GM12878 (cell line): ENCODE data around the gene PPT1. TPM values are rescaled to one million over a fixed set of nuclear protein-coding genes. Genes with fewer than 3 reads are reported as not detected.

Source experiments
- ATAC-seq: fragments of 200-7000 bp; cut with Tn5 transposase; 3 replicates; pipeline ENCODE4 v1.9.1; 2020; ENCODE audit warnings: mild to moderate bottlenecking, moderate library complexity
- BruUV-seq: library from RNA; stranded (reverse); fragments of 400-500 nt; replicated peaks from 2 replicates; lab custom pipeline; 2021; lab: Mats Ljungman, UMichigan
- CTCF ChIA-PET: fragments of 300-600 bp; sonication (Branson Sonifier 250); formaldehyde crosslinking; extraction: SDS; loops from one replicate; lab custom pipeline; 2021; ENCODE audit warnings: inconsistent platforms; lab: Yijun Ruan, JAX
- POLR2A ChIA-PET: fragments of 350-600 bp; formaldehyde crosslinking; extraction: SDS; loops from one replicate; lab custom pipeline; 2021; ENCODE audit warnings: inconsistent platforms; lab: Charles Lee
- RAD21 ChIA-PET: fragments of 300-600 bp; sonication (Branson Sonifier 250); formaldehyde crosslinking; loops from one replicate; lab custom pipeline; 2023; ENCODE audit warnings: antibody characterized with exemption; ENCODE audit not compliant: unreplicated experiment; lab: Charles Lee
- SMC1A ChIA-PET: fragments of 300-600 bp; sonication (Branson Sonifier 250); formaldehyde crosslinking; loops from one replicate; lab custom pipeline; 2023; ENCODE audit not compliant: unreplicated experiment, uncharacterized antibody; lab: Charles Lee
- DNase-seq: peaks from one replicate; pipeline ENCODE4 v3.0.0-alpha.2; 2011; ENCODE audit warnings: low read depth, low spot score
- FAIRE-seq: peaks from 3 replicates; lab custom pipeline; 2011; peaks lifted over from hg19 to GRCh38; lab: Jason Lieb, UNC
- H2AFZ ChIP-seq: 2 replicates; pipeline ENCODE4 v1.6.0; 2011; ENCODE audit warnings: low read depth, low read length, control low read depth; ENCODE audit not compliant: control insufficient read depth
- H3K27ac ChIP-seq: 2 replicates; pipeline ENCODE4 v1.5.1; 2011; ENCODE audit warnings: control low read depth; ENCODE audit not compliant: control insufficient read depth, insufficient read depth
- H3K27me3 ChIP-seq, 2 experiments: replicated peaks in 1 of 2; 2 replicates each; pipeline versions ENCODE4 v1.6.0 to v1.6.1; 2011; ENCODE audit warnings: low read length in 1 of 2; ENCODE audit not compliant: control insufficient read depth in 2 of 2, insufficient read depth in 2 of 2
- H3K36me3 ChIP-seq, 2 experiments: 2 replicates each; pipeline ENCODE4 v1.5.1; 2011; ENCODE audit warnings: low read length in 1 of 2; ENCODE audit not compliant: control insufficient read depth in 2 of 2, insufficient read depth in 2 of 2
- H3K4me1 ChIP-seq: 2 replicates; pipeline ENCODE4 v1.6.1; 2011; ENCODE audit warnings: mild to moderate bottlenecking, low read length, moderate library complexity, mixed read lengths; ENCODE audit not compliant: control insufficient read depth, insufficient read depth
- H3K4me2 ChIP-seq: 2 replicates; pipeline ENCODE4 v1.6.0; 2011; ENCODE audit warnings: control low read depth; ENCODE audit not compliant: control insufficient read depth, insufficient read depth
- H3K4me3 ChIP-seq: fragments of 200-600 bp; sonication (generic); 2 replicates; pipeline ENCODE4 v1.5.1; 2016
- H3K79me2 ChIP-seq: 2 replicates; pipeline ENCODE4 v1.6.0; 2011; ENCODE audit warnings: low read length; ENCODE audit not compliant: control insufficient read depth, insufficient read depth
- H3K9ac ChIP-seq: 2 replicates; pipeline ENCODE4 v1.8.0; 2011; ENCODE audit warnings: low read length, control low read depth, mixed read lengths; ENCODE audit not compliant: control insufficient read depth, insufficient read depth
- H3K9me3 ChIP-seq: replicated peaks from 3 replicates; pipeline ENCODE4 v1.5.1; 2011; ENCODE audit warnings: mild to moderate bottlenecking, low read length; ENCODE audit not compliant: control insufficient read depth, insufficient read depth
- H4K20me1 ChIP-seq: 2 replicates; pipeline ENCODE4 v1.6.0; 2011; ENCODE audit not compliant: control insufficient read depth, insufficient read depth
- BHLHE40 ChIP-seq, 2 experiments: fragments of 450-650 bp in 1 of 2; IDR thresholded peaks; 2 replicates each; pipeline ENCODE4 v1.6.1; 2011 to 2017; ENCODE audit warnings: low read depth in 2 of 2, borderline replicate concordance in 1 of 2, improper control_type of control experiment in 1 of 2, low read length in 1 of 2, mild to moderate bottlenecking in 1 of 2
- BMI1 ChIP-seq: fragments of 450-650 bp; IDR thresholded peaks from 2 replicates; pipeline ENCODE4 v1.6.1; 2016; ENCODE audit warnings: mild to moderate bottlenecking, moderate library complexity, borderline replicate concordance
- CEBPZ ChIP-seq: fragments of 150-350 bp; IDR thresholded peaks from 2 replicates; pipeline ENCODE4 v1.6.1; 2016; ENCODE audit warnings: low read depth, low read length
- DPF2 ChIP-seq: fragments of 450-650 bp; IDR thresholded peaks from 2 replicates; pipeline ENCODE4 v1.6.1; 2017; ENCODE audit warnings: mild to moderate bottlenecking
- EED ChIP-seq: sonication (generic); IDR thresholded peaks from 2 replicates; pipeline ENCODE4 v1.6.1; 2016; ENCODE audit warnings: antibody characterized with exemption, low read depth
- ESRRA ChIP-seq: IDR thresholded peaks from 2 replicates; pipeline ENCODE4 v1.6.1; 2012; ENCODE audit warnings: mild to moderate bottlenecking, low read length, improper control_type of control experiment
- HDAC2 ChIP-seq: fragments of 200-600 bp; sonication (generic); IDR thresholded peaks from 2 replicates; pipeline ENCODE4 v1.6.1; 2017
- HDAC6 ChIP-seq: fragments of 200-600 bp; sonication (generic); IDR thresholded peaks from one replicate; pipeline ENCODE4 v1.8.0; 2017; ENCODE audit warnings: antibody characterized with exemption; ENCODE audit not compliant: unreplicated experiment
- HDGF ChIP-seq: fragments of 450-650 bp; IDR thresholded peaks from 2 replicates; pipeline ENCODE4 v1.6.1; 2016; ENCODE audit warnings: antibody characterized with exemption
- IRF3 ChIP-seq: fragments of 450-650 bp; IDR thresholded peaks from 2 replicates; pipeline ENCODE4 v1.6.1; 2014; ENCODE audit warnings: mild to moderate bottlenecking
- IRF4 ChIP-seq: IDR thresholded peaks from 2 replicates; pipeline ENCODE4 v1.6.1; 2011; ENCODE audit warnings: low read depth, low read length
- JUND ChIP-seq: IDR thresholded peaks from 2 replicates; pipeline ENCODE4 v1.6.1; 2012; ENCODE audit warnings: low read depth, mild to moderate bottlenecking, low read length, improper control_type of control experiment, moderate library complexity
- NBN ChIP-seq: fragments of 450-650 bp; IDR thresholded peaks from 2 replicates; pipeline ENCODE4 v1.6.1; 2016
- SIX5 ChIP-seq: IDR thresholded peaks from 2 replicates; pipeline ENCODE4 v1.6.1; 2011; ENCODE audit warnings: mild to moderate bottlenecking, low read depth, low read length, moderate library complexity; ENCODE audit not compliant: severe bottlenecking
- SREBF1 ChIP-seq: IDR thresholded peaks from 2 replicates; pipeline ENCODE4 v1.6.1; 2012; ENCODE audit warnings: mild to moderate bottlenecking, low read length
- TAF1 ChIP-seq: IDR thresholded peaks from 2 replicates; pipeline ENCODE4 v1.6.1; 2011; ENCODE audit warnings: mild to moderate bottlenecking, low read depth, low read length, borderline replicate concordance
- TCF3 ChIP-seq: IDR thresholded peaks from 2 replicates; pipeline ENCODE4 v1.6.1; 2012; ENCODE audit warnings: low read depth, mild to moderate bottlenecking, low read length, borderline replicate concordance; ENCODE audit not compliant: insufficient read depth
- WGBS: methylation state at CpG from one replicate; pipeline ENCODE4 v1.1.6; 2016; ENCODE audit warnings: low lambda C conversion rate; ENCODE audit not compliant: insufficient replicate concordance, insufficient coverage; ENCODE audit errors: missing lambda C conversion rate; 5-methylcytosine and 5-hydroxymethylcytosine counted together
- in situ Hi-C: fragments of 300-500 bp; cut with MboI; formaldehyde crosslinking; loops from 9 replicates; pipeline ENCODE4 v1.14.3; 2018; ENCODE audit warnings: mixed read lengths
- intact Hi-C: fragments of 100-400 bp; cut with micrococcal nuclease; formaldehyde crosslinking; loops from one replicate; pipeline ENCODE4 v1.14.2; 2022; ENCODE audit not compliant: unreplicated experiment
- polyA plus RNA-seq, 11 experiments: library from polyadenylated mRNA; depleted of rRNA in 4 of 11; unstranded in 6 of 11; stranded (reverse) in 5 of 11; fragments of >200 nt; fragmentation: Nextera tagmentation in 4 of 11; fragmentation: Illumina TruSeq in 1 of 11; extraction: Ambion mirVana in 4 of 11; extraction: Trizol in 1 of 11; gene quantifications; 1 replicate in 1 of 11; 2 replicates in 10 of 11; pipeline versions ENCODE4 v1.2.1 to v1.2.3, GENCODE V29; 2011 to 2016; ENCODE audit warnings: inconsistent platforms in 2 of 11, missing spikeins in 2 of 11, low read depth in 1 of 11
- total RNA-seq, 4 experiments: library from RNA; depleted of rRNA in 3 of 4; stranded (reverse); fragments of >200 nt in 3 of 4; fragmentation: Illumina TruSeq in 1 of 4; extraction: Trizol in 1 of 4; gene quantifications; 2 replicates each; pipeline versions ENCODE4 v1.2.1 to v1.2.3, GENCODE V29; 2013 to 2021

PPT1 gene
- total and polyA plus RNA-seq, 10 of the 15 experiments (the other 5 are each of a cell fraction or from before 2014, with no cell fraction given) = 50.4 to 147 (median 103) TPM

- H3K4me1 ChIP-seq = no peaks in the 10 kb centered on the region
- ChIA-PET RAD21 (no interaction called here), SMC1A (no interaction called here), POLR2A (no interaction called here), CTCF (interaction anchor here (1.0 kb wide), 1 partner anchor 36 kb away, joined by 3 read pairs; no protein-coding TSS in a partner anchor)
- H3K4me2 ChIP-seq = no peak overlapping the region
- TF ChIP-seq DPF2 = no peak
- TF ChIP-seq BHLHE40 (IDR thresholded peaks at IDR 0.05; ENCODE audit: borderline replicate concordance in 1 of 2, low read depth in 2 of 2, low read length in 1 of 2) = no peak
- no peak for TF ChIP-seq BMI1
- TF ChIP-seq HDAC2 = no peak
- TF ChIP-seq HDAC6 = no peak
- TF ChIP-seq ESRRA = no peak
- TF ChIP-seq TCF3 = no peak
- no peak for TF ChIP-seq SREBF1
- TF ChIP-seq TAF1 = no peak
- intact Hi-C loops (no loop called here), in situ Hi-C loops (no loop called here)
- no peaks in the 10 kb centered on the region for H3K36me3 ChIP-seq
- peaks cover 0 to 2% of the 10 kb centered on the region in 2 experiments; a peak in 1 of 4 replicates for H3K27me3 ChIP-seq
- no TSS peak for BruUV-seq
- ATAC-seq = no peak
- H3K79me2 ChIP-seq = no peaks in the 10 kb centered on the region
- H3K9me3 ChIP-seq = no peaks in the 10 kb centered on the region
- no peak overlapping the region for H3K27ac ChIP-seq
- H2AFZ ChIP-seq = no peak overlapping the region
- DNase-seq = no peak
- no peak overlapping the region for H3K9ac ChIP-seq
- FAIRE-seq = no peak
- no peaks in the 10 kb centered on the region for H4K20me1 ChIP-seq
- H3K4me3 ChIP-seq = no peak overlapping the region
These were observed 25.8 kb upstream of the PPT1 start for GRCh38 chr1:40122855-40123254.

GRCh38 chr1:40120128-40120527 lies 23.1 kb upstream of the PPT1 start:
- CTCF ChIA-PET = interaction anchor here (1.9 kb wide), 1 partner anchor 24 kb away, joined by 7 read pairs; no protein-coding TSS in a partner anchor
- in situ Hi-C loops = no loop called here
- BruUV-seq = no TSS peak
- TF ChIP-seq SIX5 (no peak), EED (no peak), CEBPZ (no peak), NBN (no peak), HDGF (no peak), IRF3 (no peak), JUND (no peak), IRF4 (no peak)

More at GRCh38 chr1:40120128-40120527, 23.1 kb upstream of the PPT1 start:
- no peaks in the 10 kb centered on the region for H3K4me1 ChIP-seq
- no peak overlapping the region for H3K9ac ChIP-seq
- 65% methylated on average over 7 of the region's 7 CpGs for WGBS
- H3K79me2 ChIP-seq = no peaks in the 10 kb centered on the region
- H3K27me3 ChIP-seq = no peaks in the 10 kb centered on the region
- H3K27ac ChIP-seq = no peak overlapping the region
- H3K4me2 ChIP-seq = no peak overlapping the region
- H3K4me3 ChIP-seq = no peak overlapping the region
- DNase-seq (no peak), ATAC-seq (no peak), FAIRE-seq (no peak)
- SMC1A ChIA-PET = interaction anchor here (1.2 to 1.6 kb wide), 2 partner anchors 22 to 218 kb away, joined by 3 read pairs; no protein-coding TSS in a partner anchor
- POLR2A ChIA-PET = no interaction called here
- RAD21 ChIA-PET = no interaction called here
- intact Hi-C loops = no loop called here
- no peaks in the 10 kb centered on the region for H4K20me1 ChIP-seq
- no peaks in the 10 kb centered on the region for H3K9me3 ChIP-seq
- H3K36me3 ChIP-seq = no peaks in the 10 kb centered on the region
- H2AFZ ChIP-seq = no peak overlapping the region
